T47D (cell line): Measurements from ENCODE around the gene CACNA1A.

ENCODE experiments used
- DNase-seq, 2 experiments: peaks; one replicate each; pipeline versions ENCODE4 v3.0.0 to v3.0.0-alpha.2; 2011 to 2012; ENCODE audit warnings: low read depth in 1 of 2, low spot score in 1 of 2
- JUND ChIP-seq: IDR thresholded peaks from 2 replicates; pipeline ENCODE4 v1.6.1; 2012; ENCODE audit warnings: low read depth
- in situ Hi-C: cut with HindIII; loops from 2 replicates; pipeline ENCODE4 v1.10.0; 2016; ENCODE audit warnings: low sequenced_read_pairs, low pct_unique_long_range_greater_than_20kb

Gene CACNA1A

GRCh38 chr19:13284929-13285928 lies 221.1 kb downstream of the CACNA1A start:
- no peak for DNase-seq
- TF ChIP-seq JUND: no peak
- in situ Hi-C loops: no loop called here

GRCh38 chr19:13283871-13284270 lies 222.4 kb downstream of the CACNA1A start:
- DNase-seq: no peak
- TF ChIP-seq JUND: no peak
- in situ Hi-C loops: no loop called here

GRCh38 chr19:13282486-13283065 lies 223.7 kb downstream of the CACNA1A start:
- no peak for TF ChIP-seq JUND

GRCh38 chr19:13281567-13282291 lies 224.6 kb downstream of the CACNA1A start:
- TF ChIP-seq JUND: no peak
- no peak for DNase-seq
- in situ Hi-C loops: no loop called here

More at GRCh38 chr19:13282486-13283065, 223.7 kb downstream of the CACNA1A start:
- in situ Hi-C loops: no loop called here
- no peak for DNase-seq

- TF ChIP-seq JUND: no peak
- in situ Hi-C loops: no loop called here
- peak in 1 of 2 experiments; percentile 80 for DNase-seq
These were observed 229.0 kb downstream of the CACNA1A start for GRCh38 chr19:13277104-13277809.

GRCh38 chr19:13275016-13275722 lies 231.1 kb downstream of the CACNA1A start:
- no peak for TF ChIP-seq JUND
- in situ Hi-C loops: no loop called here
- DNase-seq: no peak

GRCh38 chr19:13270514-13271105 lies 235.7 kb downstream of the CACNA1A start:
- no peak for DNase-seq
- no peak for TF ChIP-seq JUND
- in situ Hi-C loops: no loop called here

- no peak for DNase-seq
- no peak for TF ChIP-seq JUND
- in situ Hi-C loops: no loop called here
These were observed 236.9 kb downstream of the CACNA1A start for GRCh38 chr19:13269348-13269747.

- DNase-seq: no peak
- in situ Hi-C loops: no loop called here
- no peak for TF ChIP-seq JUND
These were observed 238.4 kb downstream of the CACNA1A start for GRCh38 chr19:13267889-13268288.

- no peak for TF ChIP-seq JUND
- DNase-seq: no peak
- in situ Hi-C loops: no loop called here
These were observed 239.1 kb downstream of the CACNA1A start for GRCh38 chr19:13267131-13267530.

GRCh38 chr19:13262450-13262849 lies 243.8 kb downstream of the CACNA1A start:
- DNase-seq: peak; percentile 45 to 60
- TF ChIP-seq JUND: no peak
- in situ Hi-C loops: no loop called here
